HepG2 (cell line): ENCODE measurements around the gene C1QL4. TPM values are rescaled to one million over a fixed set of nuclear protein-coding genes. Genes with fewer than 3 reads are reported as not detected.

Experiments used
- AGO1 ChIP-seq: fragments of 200-400 bp; formaldehyde crosslinking; IDR thresholded peaks from 2 replicates; pipeline ENCODE4 v1.6.1; 2017; ENCODE audit warnings: mild to moderate bottlenecking, low read depth, low read length, moderate library complexity; ENCODE audit not compliant: poor library complexity, severe bottlenecking
- ATF7 ChIP-seq, 2 experiments: fragments of 450-650 bp in 1 of 2; sonication (generic) in 1 of 2; formaldehyde crosslinking in 1 of 2; IDR thresholded peaks; 2 replicates each; pipeline versions ENCODE4 v1.4.0 to v1.6.1; 2016 to 2020; ENCODE audit warnings: antibody characterized with exemption in 1 of 2, mild to moderate bottlenecking in 1 of 2, missing genetic modification reagents in 1 of 2
- BRCA1 ChIP-seq: sonication (generic); formaldehyde crosslinking; IDR thresholded peaks from 2 replicates; pipeline ENCODE4 v1.4.0; 2020; ENCODE audit warnings: missing genetic modification reagents
- DDIT3 ChIP-seq: sonication (generic); formaldehyde crosslinking; IDR thresholded peaks from 2 replicates; pipeline ENCODE4 v1.4.0; 2020; ENCODE audit warnings: mild to moderate bottlenecking, missing genetic modification reagents
- ELF4 ChIP-seq: sonication (generic); formaldehyde crosslinking; IDR thresholded peaks from 2 replicates; pipeline ENCODE4 v1.5.0; 2020; ENCODE audit warnings: missing genetic modification reagents, mild to moderate bottlenecking, moderate library complexity, borderline replicate concordance
- ETV5 ChIP-seq: IDR thresholded peaks from 2 replicates; pipeline ENCODE4 v1.6.1; 2018; ENCODE audit warnings: missing biosample characterization, missing genetic modification reagents, inconsistent platforms, borderline replicate concordance
- HNF4A ChIP-seq: sonication (generic); formaldehyde crosslinking; IDR thresholded peaks from 2 replicates; pipeline ENCODE4 v1.4.0; 2020; ENCODE audit warnings: missing genetic modification reagents
- ISL2 ChIP-seq: sonication (generic); formaldehyde crosslinking; IDR thresholded peaks from 2 replicates; pipeline ENCODE4 v1.5.0; 2020; ENCODE audit warnings: missing genetic modification reagents
- JARID2 ChIP-seq: sonication (generic); formaldehyde crosslinking; IDR thresholded peaks from 2 replicates; pipeline ENCODE4 v1.8.1; 2023; ENCODE audit warnings: missing genetic modification reagents, inconsistent platforms; ENCODE audit not compliant: insufficient replicate concordance
- MBNL3 ChIP-seq: fragments of 250-450 bp; sonication (Bioruptor Pico); conservative IDR thresholded peaks from 2 replicates; pipeline ENCODE4 v1.8.0; 2022; ENCODE audit warnings: mild to moderate bottlenecking, inconsistent platforms
- MED13 ChIP-seq: sonication (generic); formaldehyde crosslinking; IDR thresholded peaks from 2 replicates; pipeline ENCODE4 v1.5.0; 2020; ENCODE audit warnings: missing genetic modification reagents
- PHF20 ChIP-seq: sonication (generic); formaldehyde crosslinking; IDR thresholded peaks from 2 replicates; pipeline ENCODE4 v1.5.0; 2020; ENCODE audit warnings: mild to moderate bottlenecking, missing genetic modification reagents
- RCOR2 ChIP-seq: IDR thresholded peaks from 2 replicates; pipeline ENCODE4 v1.6.1; 2016; ENCODE audit warnings: missing biosample characterization, missing genetic modification reagents
- RFX3 ChIP-seq: IDR thresholded peaks from 2 replicates; pipeline ENCODE4 v1.6.1; 2016; ENCODE audit warnings: missing biosample characterization, missing genetic modification reagents
- SAP130 ChIP-seq: IDR thresholded peaks from 2 replicates; pipeline ENCODE4 v1.6.1; 2016; ENCODE audit warnings: low read depth
- SOX5 ChIP-seq: IDR thresholded peaks from 2 replicates; pipeline ENCODE4 v1.6.1; 2016; ENCODE audit warnings: borderline replicate concordance
- TFE3 ChIP-seq: IDR thresholded peaks from 2 replicates; pipeline ENCODE4 v1.6.1; 2016
- THYN1 ChIP-seq: sonication (generic); formaldehyde crosslinking; IDR thresholded peaks from 2 replicates; pipeline ENCODE4 v1.8.1; 2023; ENCODE audit warnings: low read depth, mild to moderate bottlenecking, moderate library complexity, missing genetic modification reagents, borderline replicate concordance
- ZC3H4 ChIP-seq: sonication (generic); formaldehyde crosslinking; IDR thresholded peaks from 2 replicates; pipeline ENCODE4 v1.4.0; 2020; ENCODE audit warnings: missing genetic modification reagents, borderline replicate concordance
- ZNF629 ChIP-seq: sonication (generic); formaldehyde crosslinking; conservative IDR thresholded peaks from 2 replicates; pipeline ENCODE4 v1.5.0; 2020; ENCODE audit warnings: missing genetic modification reagents
- ZNF703 ChIP-seq: sonication (generic); formaldehyde crosslinking; IDR thresholded peaks from 2 replicates; pipeline ENCODE4 v1.5.1; 2020; ENCODE audit warnings: missing genetic modification reagents, mild to moderate bottlenecking, moderate library complexity, borderline replicate concordance
- ZNF766 ChIP-seq: sonication (generic); formaldehyde crosslinking; IDR thresholded peaks from 2 replicates; pipeline ENCODE4 v1.5.0; 2020; ENCODE audit warnings: missing genetic modification reagents, borderline replicate concordance
- ZNF83 ChIP-seq: sonication (generic); formaldehyde crosslinking; IDR thresholded peaks from 2 replicates; pipeline ENCODE4 v1.4.0; 2020; ENCODE audit warnings: missing genetic modification reagents, mild to moderate bottlenecking, borderline replicate concordance
- ZNF839 ChIP-seq: sonication (generic); formaldehyde crosslinking; IDR thresholded peaks from 2 replicates; pipeline ENCODE4 v1.4.0; 2020; ENCODE audit warnings: missing genetic modification reagents, mild to moderate bottlenecking, borderline replicate concordance
- polyA plus RNA-seq, 8 experiments: library from polyadenylated mRNA; depleted of rRNA in 3 of 8; stranded (reverse) in 7 of 8; unstranded in 1 of 8; fragments of >200 nt; fragmentation: Illumina TruSeq in 4 of 8; extraction: Trizol in 4 of 8; gene quantifications; 2 replicates each; pipeline versions ENCODE4 v1.2.1 to v1.2.3, GENCODE V29; 2011 to 2016; ENCODE audit warnings: low read depth in 4 of 8, missing spikeins in 1 of 8, mixed read lengths in 1 of 8; ENCODE audit not compliant: insufficient read depth in 1 of 8
- total RNA-seq, 5 experiments: library from RNA; depleted of rRNA; stranded (reverse); fragments of >200 nt; fragmentation: Illumina TruSeq; extraction: Trizol; gene quantifications; 2 replicates each; pipeline ENCODE4 v1.2.3, GENCODE V29; 2016; ENCODE audit warnings: low read depth in 1 of 5
- TF ChIP-seq, protein P1 (sequence below): sonication (generic); formaldehyde crosslinking; IDR thresholded peaks from 2 replicates; pipeline ENCODE4 v1.4.0; 2020; ENCODE audit warnings: missing genetic modification reagents
- TF ChIP-seq, protein P2 (sequence below): IDR thresholded peaks from 2 replicates; pipeline ENCODE4 v1.6.1; 2012; ENCODE audit warnings: inconsistent platforms
- TF ChIP-seq, protein P3 (sequence below): sonication (generic); formaldehyde crosslinking; conservative IDR thresholded peaks from 2 replicates; pipeline ENCODE4 v1.8.0; 2022; ENCODE audit warnings: low read depth, missing genetic modification reagents

C1QL4 gene
- total and polyA plus RNA-seq, 2 of the 13 experiments (the other 11 are each of a cell fraction or from before 2014, with no cell fraction given): 0.03 TPM; not detected in 1

DNA sequence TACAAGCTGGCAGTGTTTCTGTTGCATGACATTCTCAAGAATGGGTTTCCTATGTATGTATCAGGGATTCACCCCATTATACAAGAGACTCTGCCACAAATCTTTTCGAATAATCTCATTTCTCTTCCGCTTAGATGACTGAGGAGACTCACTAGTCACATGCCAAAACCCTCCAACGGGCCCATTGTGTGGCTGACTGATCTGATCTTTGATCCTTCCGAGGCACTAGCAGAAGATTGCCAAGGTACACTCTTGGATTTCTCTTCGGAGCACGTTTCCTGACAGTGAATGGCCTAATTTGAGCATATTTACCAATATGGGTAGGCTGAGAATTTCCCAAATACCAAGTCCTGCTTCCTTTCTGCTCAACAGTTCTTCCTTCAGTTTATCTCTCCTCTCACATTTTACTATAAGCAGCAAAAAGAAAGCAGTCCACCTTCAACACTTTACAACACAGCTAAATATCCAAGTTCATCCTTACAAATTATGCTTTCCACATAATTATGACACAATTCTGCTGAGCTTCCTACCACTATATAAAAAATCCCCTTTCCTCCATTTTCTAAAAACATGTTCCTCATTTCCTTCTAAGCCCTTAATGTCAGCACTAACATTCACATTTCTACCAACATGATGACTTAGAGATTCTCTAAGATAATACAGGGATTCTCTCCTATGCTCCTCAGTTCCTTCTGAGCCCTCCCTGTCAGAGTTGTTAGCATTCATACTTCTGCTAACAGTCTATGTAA, 31.1 kb downstream of the C1QL4 start (continued):
- peak; percentile 28; the same call in 1 of the 2 replicates for TF ChIP-seq TFE3 (CRISPR knock-in tag)
- TF ChIP-seq DDIT3 (CRISPR knock-in tag): no peak
- TF ChIP-seq PHF20: no peak
- TF ChIP-seq JARID2 (CRISPR knock-in tag): no peak
- TF ChIP-seq ELF4 (CRISPR knock-in tag): no peak
- TF ChIP-seq BRCA1: no peak
- no peak for TF ChIP-seq THYN1
- TF ChIP-seq, protein P1, sequence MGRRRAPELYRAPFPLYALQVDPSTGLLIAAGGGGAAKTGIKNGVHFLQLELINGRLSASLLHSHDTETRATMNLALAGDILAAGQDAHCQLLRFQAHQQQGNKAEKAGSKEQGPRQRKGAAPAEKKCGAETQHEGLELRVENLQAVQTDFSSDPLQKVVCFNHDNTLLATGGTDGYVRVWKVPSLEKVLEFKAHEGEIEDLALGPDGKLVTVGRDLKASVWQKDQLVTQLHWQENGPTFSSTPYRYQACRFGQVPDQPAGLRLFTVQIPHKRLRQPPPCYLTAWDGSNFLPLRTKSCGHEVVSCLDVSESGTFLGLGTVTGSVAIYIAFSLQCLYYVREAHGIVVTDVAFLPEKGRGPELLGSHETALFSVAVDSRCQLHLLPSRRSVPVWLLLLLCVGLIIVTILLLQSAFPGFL: no peak
- no peak for TF ChIP-seq ZNF83
- peak; percentile 85 for TF ChIP-seq HNF4A
- TF ChIP-seq ZNF703 (CRISPR knock-in tag): no peak
- peak; percentile 95 for TF ChIP-seq ZNF629 (CRISPR knock-in tag)
- TF ChIP-seq ISL2: no peak
- TF ChIP-seq ZC3H4 (CRISPR knock-in tag): no peak
- peak; percentile 25; the same call in 1 of the 2 replicates for TF ChIP-seq SAP130 (CRISPR knock-in tag)
- no peak for TF ChIP-seq MBNL3 (CRISPR knock-in tag)
- 0 out of 2 replicates have a peak, but pooled peaks have one; percentile 21 for TF ChIP-seq RCOR2 (CRISPR knock-in tag)
- TF ChIP-seq RFX3 (CRISPR knock-in tag): no peak
- TF ChIP-seq ZNF839: no peak
- TF ChIP-seq, protein P2, sequence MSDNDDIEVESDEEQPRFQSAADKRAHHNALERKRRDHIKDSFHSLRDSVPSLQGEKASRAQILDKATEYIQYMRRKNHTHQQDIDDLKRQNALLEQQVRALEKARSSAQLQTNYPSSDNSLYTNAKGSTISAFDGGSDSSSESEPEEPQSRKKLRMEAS: peak; percentile 33; the same call in 1 of the 2 replicates
- TF ChIP-seq ETV5 (CRISPR knock-in tag): no peak
- no peak for TF ChIP-seq ZNF766 (CRISPR knock-in tag)
- no peak for TF ChIP-seq ATF7 (IDR thresholded peaks at IDR 0.05)
- no peak for TF ChIP-seq ATF7 (CRISPR knock-in tag; IDR thresholded peaks at IDR 0.05)
- peak; percentile 35; the same call in 1 of the 2 replicates for TF ChIP-seq SOX5 (CRISPR knock-in tag)
- TF ChIP-seq AGO1: no peak
- TF ChIP-seq, protein P3, sequence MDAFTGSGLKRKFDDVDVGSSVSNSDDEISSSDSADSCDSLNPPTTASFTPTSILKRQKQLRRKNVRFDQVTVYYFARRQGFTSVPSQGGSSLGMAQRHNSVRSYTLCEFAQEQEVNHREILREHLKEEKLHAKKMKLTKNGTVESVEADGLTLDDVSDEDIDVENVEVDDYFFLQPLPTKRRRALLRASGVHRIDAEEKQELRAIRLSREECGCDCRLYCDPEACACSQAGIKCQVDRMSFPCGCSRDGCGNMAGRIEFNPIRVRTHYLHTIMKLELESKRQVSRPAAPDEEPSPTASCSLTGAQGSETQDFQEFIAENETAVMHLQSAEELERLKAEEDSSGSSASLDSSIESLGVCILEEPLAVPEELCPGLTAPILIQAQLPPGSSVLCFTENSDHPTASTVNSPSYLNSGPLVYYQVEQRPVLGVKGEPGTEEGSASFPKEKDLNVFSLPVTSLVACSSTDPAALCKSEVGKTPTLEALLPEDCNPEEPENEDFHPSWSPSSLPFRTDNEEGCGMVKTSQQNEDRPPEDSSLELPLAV (CRISPR knock-in tag): no peak
- TF ChIP-seq MED13 (CRISPR knock-in tag): no peak
